ENCODE measurements around the gene OR8B8. TPM values are rescaled to one million over a fixed set of nuclear protein-coding genes. Genes with fewer than 3 reads are reported as not detected.

The OR8B8 gene
- polyA plus RNA-seq, 1 donor from 2014 or later = not detected

- Histone ChIP-seq H3K9me3 (ENCODE audit: low read length) (no peaks in the 10 kb centered on the region), H3K9me2 (ENCODE audit: insufficient read depth, low read length) (no peaks in the 10 kb centered on the region), H4K20me1 (ENCODE audit: insufficient read depth) (no peaks in the 10 kb centered on the region), H3K9ac (ENCODE audit: low read length) (no peak overlapping the region), H3K4me2 (ENCODE audit: low read length) (no peak overlapping the region), H2AFZ (ENCODE audit: low read depth, low read length) (no peak overlapping the region), H3F3A (ENCODE audit: insufficient read depth, low read length, poor library complexity, severe bottlenecking) (no peaks in the 10 kb centered on the region), H3K36me3 (ENCODE audit: insufficient read depth, low read length) (no peaks in the 10 kb centered on the region), H3K27me3 (ENCODE audit: insufficient read depth, low read depth, low read length) (no peaks in the 10 kb centered on the region), H3K4me3 (ENCODE audit: low read length) (no peak overlapping the region), H3K27ac (ENCODE audit: low read length) (no peak overlapping the region), H3K79me2 (replicated peaks; ENCODE audit: insufficient read depth, low read length) (no peaks in the 10 kb centered on the region)
- TF ChIP-seq REST (IDR thresholded peaks at IDR 0.05; ENCODE audit: borderline replicate concordance) = no peak
- no peak for TF ChIP-seq POLR2AphosphoS5 (IDR thresholded peaks at IDR 0.05)
- TF ChIP-seq EP300 (conservative IDR thresholded peaks at IDR 0.05; ENCODE audit: poor library complexity, severe bottlenecking) = no peak
- TF ChIP-seq, protein P1, sequence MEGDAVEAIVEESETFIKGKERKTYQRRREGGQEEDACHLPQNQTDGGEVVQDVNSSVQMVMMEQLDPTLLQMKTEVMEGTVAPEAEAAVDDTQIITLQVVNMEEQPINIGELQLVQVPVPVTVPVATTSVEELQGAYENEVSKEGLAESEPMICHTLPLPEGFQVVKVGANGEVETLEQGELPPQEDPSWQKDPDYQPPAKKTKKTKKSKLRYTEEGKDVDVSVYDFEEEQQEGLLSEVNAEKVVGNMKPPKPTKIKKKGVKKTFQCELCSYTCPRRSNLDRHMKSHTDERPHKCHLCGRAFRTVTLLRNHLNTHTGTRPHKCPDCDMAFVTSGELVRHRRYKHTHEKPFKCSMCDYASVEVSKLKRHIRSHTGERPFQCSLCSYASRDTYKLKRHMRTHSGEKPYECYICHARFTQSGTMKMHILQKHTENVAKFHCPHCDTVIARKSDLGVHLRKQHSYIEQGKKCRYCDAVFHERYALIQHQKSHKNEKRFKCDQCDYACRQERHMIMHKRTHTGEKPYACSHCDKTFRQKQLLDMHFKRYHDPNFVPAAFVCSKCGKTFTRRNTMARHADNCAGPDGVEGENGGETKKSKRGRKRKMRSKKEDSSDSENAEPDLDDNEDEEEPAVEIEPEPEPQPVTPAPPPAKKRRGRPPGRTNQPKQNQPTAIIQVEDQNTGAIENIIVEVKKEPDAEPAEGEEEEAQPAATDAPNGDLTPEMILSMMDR (IDR thresholded peaks at IDR 0.05; ENCODE audit: poor library complexity, severe bottlenecking) = no peak
- no peak for TF ChIP-seq EZH2 (IDR thresholded peaks at IDR 0.05; ENCODE audit: borderline replicate concordance, insufficient read depth, low read length, poor library complexity, severe bottlenecking)
- TF ChIP-seq SMC3 (conservative IDR thresholded peaks at IDR 0.05; ENCODE audit: poor library complexity) = no peak
Observed at GRCh38 chr11:124441081-124441480, 4.4 kb downstream of the OR8B8 start.

- Histone ChIP-seq H3K9me3 (ENCODE audit: low read length) (no peaks in the 10 kb centered on the region), H3K4me3 (ENCODE audit: low read length) (no peak overlapping the region), H3K79me2 (replicated peaks; ENCODE audit: insufficient read depth, low read length) (no peaks in the 10 kb centered on the region), H3K27ac (ENCODE audit: low read length) (no peak overlapping the region), H2AFZ (ENCODE audit: low read depth, low read length) (no peak overlapping the region), H3K9me2 (ENCODE audit: insufficient read depth, low read length) (no peaks in the 10 kb centered on the region), H4K20me1 (ENCODE audit: insufficient read depth) (no peaks in the 10 kb centered on the region), H3K4me2 (ENCODE audit: low read length) (no peak overlapping the region), H3K9ac (ENCODE audit: low read length) (no peak overlapping the region), H3K27me3 (ENCODE audit: insufficient read depth, low read depth, low read length) (no peaks in the 10 kb centered on the region), H3K36me3 (ENCODE audit: insufficient read depth, low read length) (no peaks in the 10 kb centered on the region), H3F3A (ENCODE audit: insufficient read depth, low read length, poor library complexity, severe bottlenecking) (no peaks in the 10 kb centered on the region)
- TF ChIP-seq EZH2 (IDR thresholded peaks at IDR 0.05; ENCODE audit: borderline replicate concordance, insufficient read depth, low read length, poor library complexity, severe bottlenecking) (no peak), EP300 (conservative IDR thresholded peaks at IDR 0.05; ENCODE audit: poor library complexity, severe bottlenecking) (no peak), RAD21 (conservative IDR thresholded peaks at IDR 0.05) (no peak), SMC3 (conservative IDR thresholded peaks at IDR 0.05; ENCODE audit: poor library complexity) (no peak), MXI1 (conservative IDR thresholded peaks at IDR 0.05; ENCODE audit: poor library complexity, severe bottlenecking) (no peak), TAF1 (IDR thresholded peaks at IDR 0.05; ENCODE audit: low read depth) (no peak), REST (IDR thresholded peaks at IDR 0.05; ENCODE audit: borderline replicate concordance) (no peak), POLR2AphosphoS5 (IDR thresholded peaks at IDR 0.05) (no peak)
- TF ChIP-seq, protein P1 (IDR thresholded peaks at IDR 0.05; ENCODE audit: poor library complexity, severe bottlenecking) = no peak
Observed at GRCh38 chr11:124440608-124441007, 4.9 kb downstream of the OR8B8 start.
